OCI-LY7 (cell line): Measurements from ENCODE around the gene ARHGEF38. TPM values are rescaled to one million over a fixed set of nuclear protein-coding genes. Genes with fewer than 3 reads are reported as not detected.

ENCODE experiments used
- BruUV-seq: library from RNA; stranded (reverse); fragments of 400-500 nt; replicated peaks from 2 replicates; lab custom pipeline; 2021; lab: Mats Ljungman, UMichigan
- CTCF ChIA-PET: fragments of 300-600 bp; sonication (Branson Sonifier 250); formaldehyde crosslinking; loops from one replicate; lab custom pipeline; 2022; ENCODE audit warnings: antibody characterized with exemption; ENCODE audit not compliant: unreplicated experiment; lab: Charles Lee
- POLR2A ChIA-PET: fragments of 300-600 bp; sonication (Branson Sonifier 250); formaldehyde crosslinking; loops from one replicate; lab custom pipeline; 2022; ENCODE audit warnings: antibody characterized with exemption; lab: Charles Lee
- DNase-seq: peaks from one replicate; pipeline ENCODE4 v3.0.0-alpha.2; 2015; ENCODE audit warnings: low spot score
- H2AFZ ChIP-seq: fragments of 200-600 bp; sonication (generic), shearing (Covaris generic); 2 replicates; pipeline ENCODE4 v1.6.1; 2014; ENCODE audit warnings: mild to moderate bottlenecking, antibody characterized with exemption, low read length, moderate library complexity
- H3K27ac ChIP-seq: fragments of 200-600 bp; sonication (generic); 2 replicates; pipeline ENCODE4 v1.5.1; 2014; ENCODE audit warnings: mixed run types, low read depth, mild to moderate bottlenecking, moderate library complexity, low read length, inconsistent platforms; ENCODE audit not compliant: poor library complexity, severe bottlenecking
- H3K36me3 ChIP-seq: fragments of 200-600 bp; sonication (generic); 2 replicates; pipeline ENCODE4 v1.6.1; 2014; ENCODE audit warnings: mild to moderate bottlenecking, antibody characterized with exemption, low read length, moderate library complexity, mixed read lengths; ENCODE audit not compliant: insufficient read depth
- H3K4me1 ChIP-seq: fragments of 200-600 bp; sonication (generic); 2 replicates; pipeline ENCODE4 v1.5.1; 2014; ENCODE audit warnings: mild to moderate bottlenecking, low read length; ENCODE audit not compliant: insufficient read depth, poor library complexity, severe bottlenecking
- H3K4me2 ChIP-seq: fragments of 200-600 bp; sonication (generic); 2 replicates; pipeline ENCODE4 v1.6.1; 2014; ENCODE audit warnings: mild to moderate bottlenecking, low read length
- H3K4me3 ChIP-seq: fragments of 200-600 bp; sonication (generic); 2 replicates; pipeline ENCODE4 v1.5.1; 2014; ENCODE audit warnings: mild to moderate bottlenecking, low read depth, low read length; ENCODE audit not compliant: poor library complexity, severe bottlenecking
- H3K79me2 ChIP-seq: fragments of 200-600 bp; sonication (generic); 2 replicates; pipeline ENCODE4 v1.6.1; 2016; ENCODE audit warnings: low read depth, mild to moderate bottlenecking, low read length, moderate library complexity, mixed read lengths; ENCODE audit not compliant: insufficient read depth
- H3K9me2 ChIP-seq: fragments of 200-600 bp; sonication (generic); 2 replicates; pipeline ENCODE4 v1.6.1; 2016; ENCODE audit warnings: mild to moderate bottlenecking, low read length, mixed read lengths; ENCODE audit not compliant: insufficient read depth
- H3K9me3 ChIP-seq: fragments of 200-600 bp; sonication (generic); 2 replicates; pipeline ENCODE4 v1.6.1; 2014; ENCODE audit warnings: mild to moderate bottlenecking, mixed run types, low read length, mixed read lengths
- H4K20me1 ChIP-seq: fragments of 200-600 bp; sonication (generic); 2 replicates; pipeline ENCODE4 v1.6.1; 2014; ENCODE audit warnings: mild to moderate bottlenecking, antibody characterized with exemption, low read length, moderate library complexity, mixed read lengths; ENCODE audit not compliant: insufficient read depth
- EZH2phosphoT487 ChIP-seq: fragments of 200-600 bp; sonication (generic); IDR thresholded peaks from 2 replicates; pipeline ENCODE4 v1.6.1; 2018; ENCODE audit warnings: low read depth, borderline replicate concordance, mild to moderate bottlenecking, mixed run types, antibody characterized with exemption, low read length, moderate library complexity, mixed read lengths
- intact Hi-C: fragments of 100-400 bp; cut with micrococcal nuclease; formaldehyde crosslinking; loops from one replicate; pipeline ENCODE4 v1.10.0; 2022; ENCODE audit not compliant: unreplicated experiment
- total RNA-seq, 2 experiments: library from RNA; depleted of rRNA in 1 of 2; stranded (reverse); fragments of >200 nt in 1 of 2; shearing (Covaris generic) in 1 of 2; gene quantifications; 2 replicates each; pipeline ENCODE4 v1.2.3, GENCODE V29; 2014 to 2022
- TF ChIP-seq, protein P1 (sequence below): fragments of 200-600 bp; sonication (generic); conservative IDR thresholded peaks from 2 replicates; pipeline ENCODE4 v1.5.1; 2014; ENCODE audit warnings: mild to moderate bottlenecking, antibody characterized with exemption, low read length, moderate library complexity, mixed read lengths

Gene ARHGEF38
- total RNA-seq, 2 experiments from 2014 or later: not detected

DNA sequence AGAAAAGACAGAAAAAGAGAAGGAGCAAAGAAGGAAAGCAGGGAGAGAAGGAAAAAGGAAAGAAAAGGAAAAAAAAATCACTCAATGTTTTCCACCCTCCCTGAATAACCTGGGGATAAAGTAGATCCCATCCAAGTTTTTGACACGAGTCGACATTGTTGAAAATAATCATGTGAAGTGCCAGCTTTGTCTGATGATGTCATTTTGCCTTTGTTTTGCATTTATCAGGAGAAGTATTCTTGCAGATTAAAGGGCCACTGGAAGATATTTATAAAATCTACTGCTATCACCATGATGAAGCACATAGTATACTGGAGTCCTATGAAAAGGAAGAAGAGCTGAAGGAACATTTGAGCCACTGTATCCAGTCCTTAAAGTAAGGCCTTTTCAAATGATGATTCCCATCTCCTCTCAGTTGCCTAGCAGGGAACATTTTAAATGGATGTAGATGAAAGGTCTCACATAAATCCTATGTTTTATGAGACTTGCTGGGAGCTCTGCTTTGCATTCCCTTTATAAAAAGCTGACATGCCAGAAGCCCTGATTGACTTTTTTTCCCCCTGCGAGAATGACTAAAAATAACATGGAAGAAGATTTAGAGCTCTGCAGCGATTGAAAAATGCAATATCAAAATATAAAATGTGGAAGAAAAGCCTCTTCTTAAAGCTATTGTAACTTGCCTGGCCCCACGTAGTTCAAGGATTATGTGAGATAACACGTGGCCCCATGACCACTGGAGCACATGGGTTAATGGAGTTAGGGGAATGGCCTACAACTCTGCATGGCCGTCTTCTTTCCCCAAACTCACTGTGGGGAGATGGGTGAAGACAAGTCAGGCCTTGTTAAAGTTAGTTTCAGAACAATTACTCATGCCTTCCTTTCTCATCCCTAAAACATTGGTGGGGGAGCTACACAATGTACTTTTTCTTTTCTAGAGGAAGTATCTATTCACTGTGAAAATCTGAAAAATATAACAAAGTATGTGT is 78.5 kb downstream of the ARHGEF38 start:
- CTCF ChIA-PET: no interaction called here
- H2AFZ ChIP-seq: no peak overlapping the region
- H3K27ac ChIP-seq: no peak overlapping the region
- H3K9me3 ChIP-seq: no peaks in the 10 kb centered on the region
- no peak overlapping the region for H3K4me3 ChIP-seq
- H3K4me1 ChIP-seq: no peaks in the 10 kb centered on the region
- POLR2A ChIA-PET: interaction anchor here (0.6 to 0.8 kb wide), 4 partner anchors 36 to 1343 kb away, joined by 3 to 10 read pairs (median 3); no protein-coding TSS in a partner anchor
- DNase-seq: no peak
- H4K20me1 ChIP-seq: no peaks in the 10 kb centered on the region
- no peak overlapping the region for H3K4me2 ChIP-seq
- H3K36me3 ChIP-seq: no peaks in the 10 kb centered on the region
- intact Hi-C loops: no loop called here
- no TSS peak for BruUV-seq
- TF ChIP-seq, protein P1, sequence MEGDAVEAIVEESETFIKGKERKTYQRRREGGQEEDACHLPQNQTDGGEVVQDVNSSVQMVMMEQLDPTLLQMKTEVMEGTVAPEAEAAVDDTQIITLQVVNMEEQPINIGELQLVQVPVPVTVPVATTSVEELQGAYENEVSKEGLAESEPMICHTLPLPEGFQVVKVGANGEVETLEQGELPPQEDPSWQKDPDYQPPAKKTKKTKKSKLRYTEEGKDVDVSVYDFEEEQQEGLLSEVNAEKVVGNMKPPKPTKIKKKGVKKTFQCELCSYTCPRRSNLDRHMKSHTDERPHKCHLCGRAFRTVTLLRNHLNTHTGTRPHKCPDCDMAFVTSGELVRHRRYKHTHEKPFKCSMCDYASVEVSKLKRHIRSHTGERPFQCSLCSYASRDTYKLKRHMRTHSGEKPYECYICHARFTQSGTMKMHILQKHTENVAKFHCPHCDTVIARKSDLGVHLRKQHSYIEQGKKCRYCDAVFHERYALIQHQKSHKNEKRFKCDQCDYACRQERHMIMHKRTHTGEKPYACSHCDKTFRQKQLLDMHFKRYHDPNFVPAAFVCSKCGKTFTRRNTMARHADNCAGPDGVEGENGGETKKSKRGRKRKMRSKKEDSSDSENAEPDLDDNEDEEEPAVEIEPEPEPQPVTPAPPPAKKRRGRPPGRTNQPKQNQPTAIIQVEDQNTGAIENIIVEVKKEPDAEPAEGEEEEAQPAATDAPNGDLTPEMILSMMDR: no peak
- TF ChIP-seq EZH2phosphoT487: no peak
- no peaks in the 10 kb centered on the region for H3K79me2 ChIP-seq
- no peaks in the 10 kb centered on the region for H3K9me2 ChIP-seq

DNA sequence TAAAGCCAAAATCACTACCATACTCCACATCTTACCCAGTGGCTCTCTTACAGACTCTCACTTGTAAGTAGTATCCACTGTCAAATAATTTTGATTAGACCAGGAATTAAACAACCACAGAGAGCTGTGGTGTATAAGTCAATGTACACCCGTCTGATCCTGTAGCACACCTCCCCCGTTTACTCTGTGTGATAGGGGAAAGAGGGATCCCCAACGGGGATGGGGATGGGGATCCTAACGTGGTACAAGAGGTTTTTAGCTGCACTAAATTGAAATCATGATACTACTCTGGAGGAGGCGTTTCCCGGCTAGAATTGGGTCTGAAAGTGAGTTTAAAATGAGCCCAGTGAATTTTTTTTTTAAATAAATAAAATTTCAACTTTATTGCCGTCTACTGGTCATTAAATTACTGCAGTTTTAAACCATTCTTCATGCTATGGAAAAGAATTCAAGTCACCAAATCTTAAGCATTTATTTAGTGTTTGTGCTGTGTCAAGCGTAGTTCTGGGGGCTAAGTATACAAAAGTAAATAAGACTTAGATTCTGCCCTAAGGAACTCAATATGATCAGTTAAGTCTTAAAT is 79.5 kb downstream of the ARHGEF38 start:
- ChIA-PET CTCF (no interaction called here), POLR2A (interaction anchor here (0.8 kb wide), 1 partner anchor 35 kb away, joined by 3 read pairs; no protein-coding TSS in a partner anchor)
- H4K20me1 ChIP-seq: no peaks in the 10 kb centered on the region
- no peaks in the 10 kb centered on the region for H3K79me2 ChIP-seq
- no peak for DNase-seq
- no peak overlapping the region for H3K27ac ChIP-seq
- peaks cover 2% of the 10 kb centered on the region for H3K4me1 ChIP-seq
- TF ChIP-seq EZH2phosphoT487: no peak
- H3K4me2 ChIP-seq: no peak overlapping the region
- H3K4me3 ChIP-seq: no peak overlapping the region
- intact Hi-C loops: no loop called here
- no peak overlapping the region for H2AFZ ChIP-seq
- no peaks in the 10 kb centered on the region for H3K9me2 ChIP-seq
- H3K9me3 ChIP-seq: no peaks in the 10 kb centered on the region
- no TSS peak for BruUV-seq
- no peaks in the 10 kb centered on the region for H3K36me3 ChIP-seq

DNA sequence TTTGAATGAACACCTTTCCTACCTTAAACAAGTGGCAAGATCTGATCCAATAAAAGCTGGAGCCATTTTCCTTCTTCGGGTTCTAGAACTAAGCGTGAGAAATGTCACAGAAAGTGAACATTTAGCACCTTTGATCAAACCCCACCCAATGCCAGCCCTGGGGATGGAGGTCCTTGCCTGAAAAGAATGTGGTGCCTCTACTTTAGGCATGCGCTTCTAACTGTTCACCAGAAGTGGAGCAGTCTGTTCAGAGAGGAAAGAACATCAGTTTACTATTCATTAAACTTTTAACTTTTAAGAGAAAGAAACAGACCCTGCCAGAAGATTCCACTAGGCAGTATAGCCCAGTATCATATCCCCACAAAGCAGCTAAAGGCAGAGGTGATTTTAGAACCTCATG is 80.2 kb downstream of the ARHGEF38 start:
- no peak overlapping the region for H3K27ac ChIP-seq
- H4K20me1 ChIP-seq: no peaks in the 10 kb centered on the region
- POLR2A ChIA-PET: interaction anchor here (0.7 kb wide), 1 partner anchor 59 kb away, joined by 3 read pairs; no protein-coding TSS in a partner anchor
- H2AFZ ChIP-seq: no peak overlapping the region
- no peaks in the 10 kb centered on the region for H3K9me2 ChIP-seq
- DNase-seq: no peak
- CTCF ChIA-PET: no interaction called here
- H3K36me3 ChIP-seq: no peaks in the 10 kb centered on the region
- intact Hi-C loops: no loop called here
- no peak overlapping the region for H3K4me3 ChIP-seq
- TF ChIP-seq, protein P1: 0 out of 2 replicates have a peak, but pooled peaks have one; percentile 6
- TF ChIP-seq EZH2phosphoT487: no peak
- no peaks in the 10 kb centered on the region for H3K9me3 ChIP-seq
- BruUV-seq: no TSS peak
- H3K4me2 ChIP-seq: no peak overlapping the region
- H3K79me2 ChIP-seq: no peaks in the 10 kb centered on the region
- peaks cover 9% of the 10 kb centered on the region for H3K4me1 ChIP-seq
